CD4-positive, alpha-beta T cell treated with Interleukin-12 subunit alpha and Interleukin-12 subunit beta, for 1 hour (primary cell): ENCODE measurements around the gene UMPS.
"Not testable (repeated sequence)": the region's sequence is repeated elsewhere in the genome, so short reads cannot be mapped to it uniquely, and the experiment has no call there.

ENCODE experiments used
- DNase-seq: peaks from one replicate; pipeline ENCODE4 v3.0.0-alpha.2; 2020

UMPS gene

GRCh38 chr3:124707656-124708062, 22.6 kb upstream of the UMPS start:
- no peak for DNase-seq

- no peak for DNase-seq
These were observed 15.9 kb upstream of the UMPS start for GRCh38 chr3:124714223-124714853.

GRCh38 chr3:124722589-124722988, 7.7 kb upstream of the UMPS start:
- no peak for DNase-seq

- no peak for DNase-seq
These were observed 667 bp downstream of the UMPS start for GRCh38 chr3:124730941-124731297.

DNA sequence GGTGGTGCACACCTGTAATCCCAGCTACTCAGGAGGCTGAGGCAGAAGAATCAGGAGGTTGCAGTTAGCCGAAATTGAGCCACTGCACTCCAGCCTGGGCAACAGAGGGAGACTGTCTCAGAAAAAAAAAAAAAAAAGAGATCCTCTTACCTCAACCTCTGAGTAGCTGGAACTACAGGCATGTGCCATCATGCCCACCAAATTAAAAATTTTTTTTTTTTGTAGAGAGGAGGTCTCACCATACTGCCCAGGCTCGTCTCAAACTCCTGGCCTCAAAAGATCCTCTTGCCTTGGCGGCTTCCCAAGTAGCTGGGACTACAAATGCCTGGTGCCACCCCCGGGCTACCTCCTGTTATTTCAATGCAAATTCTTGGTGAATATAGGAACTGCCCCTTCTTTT, 1.5 kb downstream of the UMPS start:
- no peak for DNase-seq

GRCh38 chr3:124741027-124741426, 10.8 kb downstream of the UMPS start:
- no peak for DNase-seq

DNA sequence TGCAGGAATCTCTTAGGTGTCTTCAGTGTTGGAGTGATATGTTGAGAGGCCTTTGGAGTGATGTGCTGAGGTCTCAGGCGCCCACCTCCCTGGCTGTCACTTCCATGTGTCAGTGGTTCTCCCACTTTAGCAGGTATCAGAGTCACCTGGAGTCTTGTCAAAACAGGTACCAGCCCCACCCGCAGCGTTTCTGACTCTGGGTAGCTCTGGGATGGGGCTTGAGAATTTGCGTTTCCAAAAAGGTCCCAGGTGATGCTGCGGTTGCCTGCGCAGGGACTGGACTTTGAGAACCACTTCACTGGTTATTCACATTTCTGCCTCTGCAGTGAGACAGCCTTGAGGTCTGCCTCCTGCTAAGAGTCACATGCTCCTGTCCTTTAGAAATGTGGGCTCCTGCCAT, 15.5 kb downstream of the UMPS start:
- DNase-seq: no peak

- no peak for DNase-seq
These were observed 17.1 kb downstream of the UMPS start for GRCh38 chr3:124747111-124747981.

DNA sequence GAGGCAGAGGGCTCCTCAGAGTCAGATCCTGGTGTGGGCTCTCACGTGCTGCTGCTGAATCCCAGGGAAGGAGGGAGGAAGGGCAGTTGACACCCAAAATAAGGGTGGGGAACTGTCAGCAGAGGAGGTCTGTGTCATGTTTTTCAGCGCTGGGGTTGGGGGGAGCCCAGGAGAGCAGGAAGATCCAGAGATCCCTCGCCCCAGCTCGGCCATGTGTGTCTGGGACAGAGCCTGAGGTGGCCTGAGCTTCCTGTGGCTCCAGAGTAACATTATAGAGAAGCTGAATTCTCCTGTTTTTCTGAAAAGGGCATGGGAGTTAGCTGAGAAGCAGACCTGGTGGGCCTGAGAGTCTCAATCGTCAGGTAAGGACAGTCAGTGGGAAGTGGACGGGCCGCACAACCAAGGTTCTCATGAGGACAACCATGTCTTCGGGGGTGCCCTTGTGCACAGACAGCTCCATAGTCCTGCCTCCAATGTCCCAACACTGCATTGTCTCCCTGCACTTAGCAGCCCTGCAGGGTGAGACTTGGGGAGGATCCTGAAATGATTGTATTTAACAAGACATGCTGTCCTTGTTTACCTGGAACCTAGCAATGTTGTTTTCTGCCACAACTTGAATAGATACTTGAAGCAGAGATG, 18.4 kb downstream of the UMPS start:
- no peak for DNase-seq

DNA sequence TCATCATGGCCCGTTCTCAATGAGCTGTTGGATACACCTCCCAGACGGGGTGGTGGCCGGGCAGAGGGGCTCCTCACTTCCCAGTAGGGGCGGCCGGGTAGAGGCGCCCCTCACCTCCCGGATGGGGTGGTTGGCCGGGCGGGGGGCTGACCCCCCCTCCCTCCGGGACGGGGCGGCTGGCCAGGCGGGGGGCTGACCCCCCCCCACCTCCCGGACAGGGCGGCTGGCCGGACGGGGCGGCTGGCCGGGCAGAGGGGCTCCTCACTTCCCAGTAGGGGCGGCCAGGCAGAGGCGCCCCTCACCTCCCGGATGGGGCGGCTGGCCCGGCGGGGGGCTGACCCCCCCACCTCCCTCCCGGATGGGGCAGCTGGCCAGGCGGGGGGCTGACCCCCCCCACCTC, 19.6 kb downstream of the UMPS start:
- DNase-seq: not testable (repeated sequence)

GRCh38 chr3:124751501-124751900, 21.2 kb downstream of the UMPS start:
- DNase-seq: no peak

DNA sequence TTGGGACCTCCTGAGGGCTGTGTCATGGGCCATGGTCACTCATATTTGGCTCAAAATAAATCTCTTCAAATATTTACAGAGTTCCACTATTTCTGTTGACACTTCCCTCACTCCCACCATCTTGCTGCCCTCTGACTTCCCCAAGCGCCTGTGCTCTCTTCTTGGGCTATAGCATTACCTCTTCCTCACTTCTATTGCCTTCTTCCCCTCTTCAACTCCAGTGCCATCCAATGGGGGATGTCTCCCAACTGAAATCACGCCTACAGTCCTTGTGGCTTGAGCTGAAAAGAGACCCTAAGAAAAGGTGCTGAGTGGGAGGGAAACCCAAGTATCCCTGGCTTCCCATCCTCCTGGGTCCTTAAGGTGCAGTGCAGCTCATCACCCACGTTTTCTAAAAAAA, 21.8 kb downstream of the UMPS start:
- no peak for DNase-seq

DNA sequence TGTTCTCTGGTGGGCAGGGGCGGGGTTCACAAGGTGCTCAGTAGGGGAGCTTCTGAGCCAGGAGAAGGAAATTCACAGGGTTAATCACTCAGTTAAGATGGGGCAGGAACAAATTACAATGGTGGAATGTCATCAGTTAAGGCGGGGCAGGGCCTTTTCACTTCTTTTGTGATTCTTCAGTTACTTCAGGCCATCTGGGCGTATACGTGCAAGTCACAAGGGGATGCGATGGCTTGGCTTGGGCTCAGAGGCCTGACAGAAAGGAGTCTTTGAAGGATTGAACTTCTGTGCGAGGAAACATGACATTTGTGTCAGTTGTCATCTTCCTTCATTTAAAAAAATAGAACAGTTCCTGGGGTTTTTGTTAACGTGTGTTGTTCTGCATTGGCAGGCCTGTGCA, 27.7 kb downstream of the UMPS start:
- not testable (repeated sequence) for DNase-seq

- no peak for DNase-seq
These were observed 28.8 kb downstream of the UMPS start for GRCh38 chr3:124758851-124759635.

DNA sequence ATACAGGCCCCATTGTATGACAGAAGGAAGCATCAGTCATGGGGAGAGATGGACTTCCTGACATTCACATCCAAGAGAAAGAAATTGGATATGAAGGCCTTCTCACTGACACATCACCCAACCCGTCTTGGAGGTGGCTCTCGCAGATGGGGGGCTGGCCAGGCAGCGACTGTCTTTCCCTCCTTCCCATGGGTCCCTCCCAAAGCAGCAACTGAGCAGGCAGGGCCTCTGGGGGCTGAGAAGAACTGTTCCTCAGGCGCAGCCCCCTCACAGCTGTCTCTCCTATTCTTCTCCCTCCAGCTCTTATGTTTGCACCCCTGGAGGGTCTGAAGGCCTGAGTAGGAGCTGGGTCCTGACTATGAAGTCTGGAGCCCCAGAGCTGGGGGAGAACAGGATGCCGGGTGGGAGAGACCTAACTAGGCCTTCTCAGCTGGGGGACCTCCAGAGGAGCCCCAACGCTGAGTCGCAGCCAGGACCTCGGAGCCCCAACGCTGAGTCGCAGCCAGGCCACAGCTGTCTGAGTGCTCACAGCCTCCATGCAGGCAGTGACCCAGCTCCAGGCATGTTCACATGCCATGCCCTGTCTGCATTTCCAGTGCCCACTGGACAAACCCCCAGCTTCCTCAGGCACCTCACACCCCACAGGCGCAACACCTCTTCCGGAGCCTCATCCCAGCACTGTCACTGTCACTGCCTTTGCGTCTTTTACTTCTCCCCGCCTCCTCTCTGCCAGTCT, 29.6 kb downstream of the UMPS start:
- no peak for DNase-seq

DNA sequence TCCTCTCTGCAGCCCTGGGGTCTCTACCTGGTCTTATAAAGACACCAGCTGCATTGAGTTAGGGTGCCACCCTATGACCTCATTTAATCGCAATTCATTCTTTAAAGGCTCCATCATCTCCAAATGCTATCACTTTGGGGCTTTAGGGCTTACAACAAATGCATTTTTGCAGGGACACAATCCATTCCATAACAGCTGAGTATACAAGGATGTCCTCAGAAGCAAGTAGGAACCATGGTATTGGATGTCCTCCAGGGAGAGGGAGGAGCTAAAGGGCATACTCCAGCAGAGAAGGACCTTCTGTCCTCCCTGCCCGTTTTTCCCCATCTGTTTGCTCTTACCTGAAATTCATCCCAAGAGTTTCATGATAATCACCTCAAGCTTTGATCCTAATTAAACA, 30.3 kb downstream of the UMPS start:
- DNase-seq: no peak

DNA sequence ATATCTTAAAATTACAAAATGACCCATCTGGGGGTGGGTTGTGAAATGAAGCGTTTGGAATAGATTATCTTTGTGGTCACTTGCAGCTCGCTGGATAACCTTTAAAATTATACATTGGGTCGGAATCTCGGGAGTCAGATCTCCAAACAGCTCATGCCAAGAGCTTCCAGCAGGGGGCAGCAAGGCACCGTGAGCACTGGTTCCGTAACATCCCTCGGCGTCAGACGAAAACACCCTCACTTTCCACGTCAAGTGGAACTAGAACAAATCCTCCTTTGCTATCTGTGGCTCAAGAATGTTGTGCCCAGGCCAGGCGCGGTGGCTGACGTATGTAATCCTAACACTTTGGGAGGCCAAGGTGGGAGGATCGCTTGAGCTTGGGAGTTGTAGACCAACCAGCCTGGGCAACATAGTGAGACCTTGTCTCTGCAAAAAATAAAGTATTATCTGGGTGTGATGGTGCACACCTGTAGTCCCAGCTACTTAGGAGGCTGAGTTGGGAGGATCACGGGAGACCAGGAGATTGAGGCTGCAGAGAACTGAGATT, 31.1 kb downstream of the UMPS start:
- DNase-seq: peak; percentile 76

DNA sequence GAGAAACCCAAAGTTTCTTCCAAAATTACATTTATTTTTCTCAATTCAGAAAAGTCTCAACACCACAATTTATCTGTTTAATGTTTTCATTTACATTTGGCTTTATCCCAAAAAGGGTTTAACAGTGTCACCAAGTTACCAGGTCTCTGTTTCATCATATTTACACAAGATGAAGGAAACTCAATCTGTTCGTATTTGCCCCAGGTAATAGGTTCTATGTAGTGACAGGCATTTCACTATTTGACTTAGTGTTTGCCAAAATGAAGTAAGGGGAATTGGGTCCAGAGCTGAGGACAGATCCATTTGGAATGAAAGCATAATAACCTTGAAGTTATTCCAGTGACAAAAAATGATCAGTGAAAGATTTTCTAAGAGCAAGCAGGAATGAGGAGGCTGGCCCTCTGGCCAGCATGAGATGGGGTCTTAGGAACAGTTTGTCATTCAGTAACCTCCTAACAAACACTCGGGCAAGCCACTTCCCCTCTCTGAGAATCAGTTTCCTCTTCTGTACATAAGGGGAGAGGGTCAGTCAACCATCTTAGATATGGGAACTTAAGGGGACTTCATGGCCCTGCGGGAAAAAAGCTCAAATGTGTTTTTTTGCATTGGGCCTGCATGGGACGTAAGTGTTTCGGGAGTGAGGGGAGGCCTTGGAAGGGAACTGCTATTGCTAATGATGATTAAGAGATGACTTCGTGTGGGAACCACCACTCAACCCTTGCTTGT, 31.8 kb downstream of the UMPS start:
- DNase-seq: no peak

GRCh38 chr3:124762661-124763011, 32.4 kb downstream of the UMPS start:
- no peak for DNase-seq

- no peak for DNase-seq
These were observed 33.0 kb downstream of the UMPS start for GRCh38 chr3:124763206-124763605.

DNA sequence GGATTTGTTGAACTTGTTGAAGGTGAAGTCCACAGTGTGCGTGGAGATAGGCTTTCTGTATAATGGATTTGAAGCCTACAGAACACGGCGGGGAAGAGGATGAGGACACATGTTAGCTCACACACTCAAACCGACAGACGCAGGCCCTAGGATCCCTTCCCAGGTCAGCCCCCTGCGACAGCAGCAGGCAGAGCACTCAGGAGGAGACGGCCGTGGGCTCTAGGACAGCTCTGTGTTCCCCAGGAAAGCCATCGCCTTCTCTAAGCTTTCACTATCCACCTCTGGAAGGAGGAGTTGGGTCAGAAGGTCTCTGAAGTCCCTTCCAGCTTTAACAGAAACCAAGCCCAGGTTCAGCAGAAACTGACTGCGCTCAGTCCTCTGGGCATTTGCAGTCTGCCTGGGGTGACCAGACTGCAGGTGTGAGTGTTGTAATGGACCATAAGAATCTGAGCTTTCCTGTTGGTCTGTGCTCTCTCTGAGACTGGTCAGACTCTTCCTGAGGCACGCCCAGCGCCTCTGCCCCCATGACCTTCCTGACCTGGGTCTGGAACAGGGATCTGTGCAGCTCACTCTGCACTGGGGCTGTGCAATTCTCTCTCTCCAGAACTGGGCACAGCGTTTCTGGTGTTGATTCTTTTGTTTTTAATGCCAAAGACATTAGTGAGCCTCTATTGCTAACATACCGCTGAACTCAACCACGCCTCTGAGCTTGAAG, 33.5 kb downstream of the UMPS start:
- no peak for DNase-seq
